Measurements from ENCODE around the gene ADAMTSL5.
"Not testable (repeated sequence)": the region's sequence is repeated elsewhere in the genome, so short reads cannot be mapped to it uniquely, and the experiment has no call there.

The ADAMTSL5 gene

DNA sequence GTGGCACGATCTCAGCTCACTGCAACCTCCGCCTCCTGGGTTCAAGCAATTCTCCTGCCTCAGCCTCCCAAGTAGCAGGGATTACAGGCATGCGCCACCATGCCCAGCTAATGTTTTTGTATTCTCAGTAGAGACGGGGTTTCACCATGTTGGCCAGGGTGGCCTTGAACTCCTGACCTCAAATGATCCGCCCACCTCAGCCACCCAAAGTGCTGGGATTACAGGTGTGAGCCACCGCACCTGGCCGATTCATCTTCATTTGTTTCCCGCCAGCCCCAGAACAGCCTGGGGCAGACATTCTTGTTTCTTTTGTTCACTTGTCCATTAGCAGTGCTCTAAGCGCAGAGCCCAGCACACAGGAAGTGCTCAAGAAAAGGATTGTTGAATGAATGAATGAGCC, 35.8 kb downstream of the ADAMTSL5 start:
- FAIRE-seq, result not testable (repeated sequence)

DNA sequence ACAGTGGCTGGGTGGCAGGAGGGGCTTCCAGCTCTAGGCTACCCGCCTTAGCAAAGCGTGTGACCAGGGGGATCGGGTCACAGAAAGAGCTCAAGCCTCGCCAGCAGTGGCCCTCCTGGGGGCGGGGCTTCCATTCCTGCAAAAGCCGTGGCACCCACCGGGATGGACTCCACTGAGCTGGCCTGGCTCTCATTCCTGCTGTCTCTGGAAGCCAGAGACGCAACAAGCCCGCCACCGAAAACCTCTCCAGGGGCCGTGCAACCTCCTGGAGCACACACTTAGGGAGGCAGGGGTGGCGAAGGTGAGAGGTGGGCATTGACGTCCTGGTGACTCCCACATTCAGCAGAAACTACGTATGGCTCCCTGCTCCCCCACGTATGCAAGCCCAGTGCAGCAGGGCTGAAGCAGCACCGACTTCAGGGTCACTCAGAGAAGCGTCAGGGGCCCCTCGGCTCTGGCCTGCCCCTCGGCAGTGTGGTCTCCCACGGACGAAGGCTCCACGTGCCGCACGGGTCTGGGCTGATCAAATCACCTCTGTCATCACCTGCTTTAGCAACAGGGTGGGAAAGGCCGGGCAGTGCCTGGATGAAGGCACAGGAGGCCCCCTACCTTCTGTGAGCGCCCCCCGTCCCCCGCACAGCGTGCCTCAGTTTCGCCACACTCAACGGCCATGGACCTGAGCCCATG, 36.9 kb downstream of the ADAMTSL5 start:
- no peak for FAIRE-seq

DNA sequence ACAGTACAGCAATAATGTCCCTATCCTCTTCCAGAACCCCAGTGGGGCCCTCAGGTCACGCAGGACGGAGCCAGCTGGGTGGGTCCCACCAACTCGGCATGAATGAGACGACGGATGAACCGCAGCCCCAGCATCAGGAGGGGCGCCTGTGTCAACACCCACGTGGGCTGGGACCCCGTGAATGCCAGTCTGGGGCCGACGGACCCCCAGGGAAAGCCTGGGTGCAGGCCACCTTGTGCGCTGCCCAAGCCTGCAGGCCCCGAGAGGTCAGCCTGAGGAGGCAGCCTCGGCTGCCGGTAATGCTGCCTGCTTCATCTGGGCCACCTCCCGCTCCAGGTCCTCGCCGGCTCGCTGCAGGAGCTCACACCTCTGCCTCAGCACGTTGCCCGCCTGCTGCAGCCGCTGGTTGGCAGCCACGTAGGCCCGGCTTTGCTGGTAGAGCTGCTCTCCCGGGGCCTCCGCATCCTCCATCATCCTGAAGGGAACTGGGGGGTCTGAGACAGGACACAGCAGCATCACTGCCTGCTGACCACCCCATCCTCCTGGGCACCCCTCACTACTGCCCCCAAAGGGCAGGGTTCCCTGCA, 38.0 kb downstream of the ADAMTSL5 start:
- FAIRE-seq, result no peak

DNA sequence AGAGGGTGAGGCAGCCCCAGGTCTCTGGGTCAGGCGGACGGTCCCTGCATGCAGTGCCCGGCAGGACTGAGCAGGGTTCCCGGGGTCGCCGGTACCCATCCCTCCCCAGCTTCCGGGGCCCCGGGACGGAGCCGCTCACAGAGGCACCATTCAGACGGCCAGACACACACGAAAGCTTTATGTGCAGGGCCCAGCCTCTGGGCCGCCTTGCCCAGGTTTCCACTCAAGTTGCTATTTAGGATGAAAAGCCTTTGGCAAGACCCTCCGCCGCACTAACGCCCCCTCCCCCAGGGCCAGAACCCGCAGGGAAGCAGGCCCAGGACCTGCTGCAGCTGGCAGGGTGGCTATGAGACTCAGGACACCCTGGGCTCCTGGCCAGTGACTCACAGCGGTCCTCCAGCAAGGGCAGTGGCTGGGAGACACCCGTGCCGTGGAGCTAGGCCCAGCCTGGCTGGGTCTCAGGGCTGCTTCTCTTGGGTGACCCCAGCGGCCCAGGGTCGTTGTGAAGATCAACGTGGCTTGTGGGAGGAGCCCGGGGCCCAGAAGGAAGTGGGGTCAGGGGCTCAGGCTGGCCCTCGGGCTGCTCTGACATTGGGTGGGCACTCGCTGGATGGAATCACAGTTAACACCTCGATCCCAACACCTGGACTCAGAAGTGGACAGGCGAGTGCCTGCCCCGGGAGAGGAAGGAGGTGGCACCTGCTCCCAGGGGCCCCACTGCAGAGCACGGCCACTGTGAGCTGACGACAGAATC, 38.6 kb downstream of the ADAMTSL5 start:
- no peak for FAIRE-seq

DNA sequence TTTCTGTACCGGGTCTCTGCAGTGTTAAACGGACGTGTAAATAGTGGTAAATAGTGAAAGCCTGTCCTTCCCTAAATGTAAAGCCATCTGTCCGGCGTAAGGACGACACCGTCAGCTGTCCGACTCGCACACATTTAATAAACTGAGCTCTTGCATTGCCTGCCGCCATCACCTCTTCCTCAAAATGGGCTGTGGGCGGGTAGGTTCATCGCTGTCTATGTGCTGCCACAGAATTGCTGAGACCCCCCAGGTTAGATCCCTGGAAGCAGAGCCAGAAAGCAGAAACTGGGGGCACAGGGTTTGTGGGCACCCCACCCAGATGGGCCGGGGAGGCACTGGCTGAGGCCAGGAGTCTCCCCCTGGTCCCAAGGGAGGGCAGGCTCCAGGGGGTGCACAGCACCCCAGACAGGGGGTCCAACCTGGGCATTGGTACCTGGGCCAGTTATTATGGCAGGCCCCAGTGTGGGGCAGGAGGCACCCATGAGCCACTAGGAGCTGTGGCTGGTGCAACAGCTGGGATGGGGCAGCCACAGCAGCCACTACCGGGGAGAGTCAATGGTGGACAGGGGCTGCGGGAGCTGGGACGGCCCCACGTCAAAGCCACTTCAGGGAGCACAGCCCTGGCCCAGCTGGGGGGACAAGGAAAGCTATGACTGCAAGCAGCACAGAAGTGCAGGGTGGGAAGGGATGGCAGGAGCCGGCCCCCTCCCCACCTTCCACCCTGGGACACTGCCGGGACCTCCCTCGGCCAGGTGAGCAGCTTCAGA, 39.6 kb downstream of the ADAMTSL5 start:
- FAIRE-seq, result no peak

DNA sequence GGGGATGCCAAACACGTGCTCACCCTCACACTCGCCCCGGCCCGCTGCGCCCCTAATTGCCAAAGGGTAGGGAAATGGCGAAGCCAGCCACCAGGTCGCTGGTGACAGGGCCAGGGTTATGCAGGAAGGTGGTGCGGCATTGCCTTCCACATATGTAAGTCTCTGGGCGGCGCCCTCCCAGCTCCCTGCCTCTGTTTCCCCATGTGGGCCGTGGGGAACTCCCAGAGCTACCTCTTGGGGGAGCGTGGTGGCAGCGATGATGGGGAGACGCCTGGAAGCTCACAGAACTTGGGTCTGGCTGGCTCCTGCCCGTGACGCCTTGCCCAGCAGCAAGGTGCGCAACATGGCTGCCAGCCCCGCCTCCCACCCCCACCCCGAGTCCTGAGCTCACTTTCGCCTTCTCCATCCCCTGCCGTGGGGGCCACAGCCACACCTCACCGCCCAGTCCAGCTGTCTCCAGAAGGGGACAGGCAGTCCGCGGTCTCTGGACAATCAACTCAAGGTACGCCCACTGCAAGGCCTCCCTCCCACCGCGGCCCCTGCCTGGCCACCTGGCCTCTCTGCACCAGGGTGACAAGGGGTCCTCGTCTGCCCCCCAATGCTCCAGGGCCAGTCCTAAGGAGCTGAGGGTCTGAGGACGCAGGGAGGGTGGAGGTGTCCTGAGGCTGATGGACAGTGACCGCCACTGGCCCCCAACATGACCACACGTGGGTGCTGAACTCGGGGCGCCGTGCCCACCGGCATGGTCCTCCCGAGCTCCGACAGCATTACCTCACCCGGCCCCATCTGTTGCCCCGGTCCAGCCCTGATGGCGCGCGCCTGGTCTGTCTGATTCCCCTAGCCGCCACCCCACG, 40.4 kb downstream of the ADAMTSL5 start:
- no peak for FAIRE-seq

DNA sequence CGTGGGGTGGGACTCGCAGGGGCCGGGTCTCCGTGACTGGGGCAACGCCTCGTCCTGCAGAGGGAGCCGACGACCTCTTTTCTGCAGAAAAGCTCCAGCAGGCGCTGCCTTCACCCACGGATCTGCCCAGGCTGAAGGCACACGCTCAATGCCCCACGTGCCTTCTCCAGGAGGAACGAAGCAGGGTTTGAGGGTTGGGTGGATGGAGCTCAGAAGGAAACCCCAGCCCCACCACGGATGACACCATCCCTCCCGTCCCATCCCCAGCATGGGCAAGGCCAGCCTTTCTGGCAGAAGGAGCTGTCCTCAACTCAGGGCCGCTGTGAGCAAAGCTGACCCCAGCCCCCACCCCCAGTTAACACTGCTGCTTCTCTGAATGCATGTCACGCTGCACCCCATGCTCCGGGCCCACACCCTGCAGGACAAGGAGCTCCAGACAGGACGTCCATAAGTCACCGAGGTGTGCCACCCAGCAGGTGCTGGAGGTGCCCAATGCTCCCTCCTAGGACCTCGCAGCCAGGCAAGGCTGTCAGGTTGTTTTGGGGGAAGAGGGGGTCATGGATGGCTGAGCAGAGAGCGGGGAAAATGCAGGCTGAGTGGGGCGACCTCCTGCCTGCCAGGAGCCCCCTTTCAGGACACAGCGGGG, 41.2 kb downstream of the ADAMTSL5 start:
- FAIRE-seq, result no peak

DNA sequence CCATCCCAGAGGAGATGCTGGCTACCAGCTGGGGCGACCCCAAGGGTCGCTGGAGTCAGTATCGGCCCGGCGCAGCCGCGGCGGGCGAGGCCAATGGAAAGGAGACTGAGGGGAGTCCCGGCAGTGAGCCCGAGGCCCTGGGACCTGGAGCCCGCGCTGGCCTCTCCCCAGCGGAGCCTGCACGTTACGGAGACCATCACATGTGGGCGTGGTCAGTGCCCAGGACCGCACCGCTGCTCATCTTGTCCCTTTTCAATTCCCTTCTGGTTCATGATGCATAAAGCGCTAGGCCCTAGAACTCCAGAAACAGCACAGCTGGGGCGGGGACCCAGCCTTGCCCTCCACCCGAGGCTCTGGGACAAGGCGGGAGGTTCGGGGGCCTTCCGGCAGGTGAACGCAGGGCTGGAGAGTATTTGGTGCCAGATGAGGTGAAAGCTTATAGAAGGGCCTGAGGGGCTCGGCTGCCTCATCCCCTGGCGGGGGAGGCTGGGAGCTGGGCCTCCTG, 41.8 kb downstream of the ADAMTSL5 start:
- no peak for FAIRE-seq

DNA sequence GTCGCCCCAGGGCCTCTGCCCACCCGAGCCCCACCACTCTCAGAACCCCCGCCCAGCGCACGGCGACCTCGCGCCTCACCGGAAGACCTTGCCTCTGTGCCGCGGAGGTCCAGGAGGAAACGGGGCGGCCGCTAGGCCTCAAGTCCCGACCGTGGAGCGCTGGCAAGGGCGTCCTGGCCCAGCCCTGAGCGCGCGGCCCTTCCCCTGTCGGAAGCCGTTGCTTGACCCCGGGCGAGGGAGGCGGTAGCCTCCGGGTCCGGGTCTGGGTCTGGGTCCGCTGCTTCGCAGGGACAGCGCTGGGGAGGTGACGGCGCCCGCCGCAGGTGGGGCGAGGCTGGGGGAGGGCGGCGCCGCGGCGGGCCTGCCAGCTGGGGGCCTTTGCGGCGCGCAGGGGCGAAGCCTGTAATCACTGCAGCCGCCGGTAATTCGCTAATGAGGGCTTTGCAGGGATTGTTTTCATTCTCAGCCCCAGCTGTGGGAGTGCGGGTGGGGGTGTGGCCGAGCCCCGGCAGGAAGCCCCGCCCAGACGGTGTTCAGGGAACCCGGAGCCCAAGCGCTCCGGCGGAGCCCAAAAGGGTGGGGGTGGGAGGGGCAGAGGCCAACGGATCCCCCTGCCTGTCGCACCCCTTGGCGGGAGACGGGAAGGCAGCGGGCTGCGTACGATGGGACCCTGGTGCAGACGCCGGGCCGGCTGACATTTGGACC, 42.4 kb downstream of the ADAMTSL5 start:
- FAIRE-seq, result no peak

DNA sequence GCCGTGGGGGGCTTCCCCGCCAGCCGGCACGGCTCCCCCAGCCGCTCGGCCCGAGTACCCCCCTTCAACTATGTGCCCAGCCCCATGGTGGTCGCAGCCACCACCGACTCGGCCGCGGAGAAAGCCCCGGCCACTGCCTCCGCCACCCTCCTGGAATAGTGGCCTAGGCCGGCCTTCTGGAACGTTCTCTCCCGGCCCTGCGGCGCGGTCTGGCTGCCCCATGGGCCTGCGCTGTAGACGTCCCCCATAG, 42.8 kb downstream of the ADAMTSL5 start:
- FAIRE-seq, result no peak

DNA sequence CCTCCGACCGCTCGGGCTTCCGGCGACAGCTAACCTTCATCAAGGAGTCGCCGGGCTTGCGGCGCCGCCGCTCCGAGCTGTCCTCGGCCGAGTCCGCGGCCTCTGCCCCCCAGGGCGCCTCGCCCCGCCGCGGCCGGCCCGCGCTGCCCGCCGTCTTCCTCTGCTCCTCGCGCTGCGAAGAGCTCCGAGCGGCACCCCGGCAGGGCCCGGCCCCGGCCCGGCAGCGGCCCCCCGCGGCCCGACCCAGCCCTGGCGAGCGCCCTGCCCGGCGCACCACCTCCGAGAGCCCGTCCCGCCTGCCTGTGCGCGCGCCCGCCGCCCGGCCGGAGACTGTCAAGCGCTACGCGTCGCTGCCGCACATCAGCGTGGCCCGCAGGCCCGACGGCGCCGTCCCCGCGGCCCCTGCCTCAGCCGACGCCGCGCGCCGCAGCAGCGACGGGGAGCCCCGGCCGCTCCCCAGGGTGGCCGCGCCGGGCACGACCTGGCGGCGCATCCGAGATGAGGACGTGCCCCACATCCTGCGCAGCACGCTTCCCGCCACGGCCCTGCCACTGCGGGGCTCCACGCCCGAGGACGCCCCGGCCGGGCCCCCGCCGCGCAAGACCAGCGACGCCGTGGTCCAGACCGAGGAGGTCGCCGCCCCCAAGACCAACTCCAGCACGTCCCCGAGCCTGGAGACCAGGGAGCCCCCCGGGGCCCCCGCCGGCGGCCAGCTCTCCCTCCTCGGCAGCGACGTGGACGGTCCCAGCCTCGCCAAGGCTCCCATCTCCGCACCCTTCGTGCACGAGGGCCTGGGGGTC, 43.4 kb downstream of the ADAMTSL5 start:
- no peak for FAIRE-seq

DNA sequence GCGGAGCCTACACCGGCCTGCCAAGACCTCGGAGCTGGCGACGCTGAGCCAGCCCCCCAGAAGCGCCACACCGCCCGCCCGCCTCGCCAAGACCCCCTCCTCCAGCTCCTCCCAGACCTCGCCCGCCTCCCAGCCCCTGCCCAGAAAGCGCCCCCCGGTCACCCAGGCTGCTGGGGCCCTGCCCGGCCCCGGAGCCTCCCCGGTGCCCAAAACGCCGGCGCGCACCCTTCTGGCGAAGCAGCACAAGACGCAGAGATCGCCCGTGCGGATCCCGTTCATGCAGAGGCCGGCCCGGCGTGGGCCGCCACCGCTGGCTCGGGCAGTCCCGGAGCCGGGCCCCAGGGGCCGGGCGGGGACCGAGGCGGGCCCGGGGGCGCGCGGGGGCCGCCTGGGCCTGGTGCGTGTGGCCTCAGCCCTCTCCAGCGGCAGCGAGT, 44.0 kb downstream of the ADAMTSL5 start:
- no peak for FAIRE-seq

DNA sequence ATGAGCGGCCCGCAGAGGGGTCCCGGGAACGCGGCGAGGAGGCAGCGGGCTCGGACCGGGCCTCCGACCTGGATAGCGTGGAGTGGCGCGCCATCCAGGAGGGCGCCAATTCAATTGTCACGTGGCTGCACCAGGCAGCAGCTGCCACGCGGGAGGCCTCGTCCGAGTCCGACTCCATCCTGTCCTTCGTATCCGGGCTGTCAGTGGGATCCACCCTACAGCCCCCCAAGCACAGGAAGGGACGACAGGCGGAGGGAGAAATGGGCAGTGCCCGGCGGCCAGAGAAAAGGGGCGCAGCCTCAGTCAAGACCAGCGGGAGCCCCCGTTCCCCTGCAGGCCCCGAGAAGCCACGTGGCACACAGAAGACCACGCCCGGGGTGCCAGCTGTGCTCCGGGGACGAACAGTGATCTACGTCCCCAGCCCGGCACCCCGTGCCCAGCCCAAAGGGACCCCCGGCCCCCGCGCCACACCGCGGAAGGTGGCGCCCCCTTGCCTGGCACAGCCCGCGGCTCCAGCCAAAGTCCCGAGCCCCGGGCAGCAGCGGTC, 44.5 kb downstream of the ADAMTSL5 start:
- no peak for FAIRE-seq

DNA sequence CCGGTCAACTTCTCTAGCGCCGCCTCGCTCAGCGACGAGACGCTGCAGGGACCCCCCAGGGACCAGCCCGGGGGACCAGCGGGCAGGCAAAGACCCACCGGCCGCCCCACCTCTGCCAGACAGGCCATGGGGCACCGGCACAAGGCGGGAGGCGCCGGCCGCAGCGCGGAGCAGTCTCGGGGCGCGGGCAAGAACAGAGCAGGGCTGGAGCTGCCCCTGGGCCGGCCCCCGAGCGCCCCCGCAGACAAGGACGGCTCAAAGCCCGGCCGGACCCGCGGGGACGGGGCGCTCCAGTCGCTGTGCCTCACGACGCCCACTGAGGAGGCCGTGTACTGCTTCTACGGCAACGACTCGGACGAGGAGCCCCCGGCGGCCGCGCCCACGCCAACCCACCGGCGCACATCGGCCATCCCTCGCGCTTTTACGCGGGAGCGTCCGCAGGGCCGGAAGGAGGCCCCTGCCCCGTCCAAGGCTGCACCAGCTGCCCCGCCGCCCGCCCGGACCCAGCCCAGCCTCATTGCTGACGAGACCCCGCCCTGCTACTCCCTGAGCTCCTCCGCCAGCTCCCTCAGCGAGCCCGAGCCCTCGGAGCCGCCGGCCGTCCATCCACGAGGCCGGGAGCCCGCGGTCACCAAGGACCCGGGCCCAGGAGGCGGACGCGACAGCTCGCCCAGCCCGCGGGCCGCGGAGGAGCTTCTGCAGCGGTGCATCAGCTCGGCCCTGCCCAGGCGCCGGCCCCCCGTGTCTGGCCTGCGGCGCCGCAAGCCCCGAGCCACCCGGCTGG, 45.1 kb downstream of the ADAMTSL5 start:
- no peak for FAIRE-seq

DNA sequence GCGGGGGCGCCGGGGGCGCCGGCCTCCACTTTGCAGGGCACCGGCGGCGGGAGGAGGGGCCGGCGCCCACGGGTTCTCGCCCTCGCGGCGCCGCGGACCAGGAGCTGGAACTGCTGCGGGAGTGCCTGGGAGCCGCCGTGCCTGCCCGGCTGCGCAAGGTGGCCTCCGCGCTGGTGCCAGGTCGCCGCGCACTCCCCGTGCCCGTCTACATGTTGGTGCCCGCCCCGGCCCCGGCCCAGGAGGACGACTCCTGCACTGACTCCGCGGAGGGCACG, 45.7 kb downstream of the ADAMTSL5 start:
- no peak for FAIRE-seq

DNA sequence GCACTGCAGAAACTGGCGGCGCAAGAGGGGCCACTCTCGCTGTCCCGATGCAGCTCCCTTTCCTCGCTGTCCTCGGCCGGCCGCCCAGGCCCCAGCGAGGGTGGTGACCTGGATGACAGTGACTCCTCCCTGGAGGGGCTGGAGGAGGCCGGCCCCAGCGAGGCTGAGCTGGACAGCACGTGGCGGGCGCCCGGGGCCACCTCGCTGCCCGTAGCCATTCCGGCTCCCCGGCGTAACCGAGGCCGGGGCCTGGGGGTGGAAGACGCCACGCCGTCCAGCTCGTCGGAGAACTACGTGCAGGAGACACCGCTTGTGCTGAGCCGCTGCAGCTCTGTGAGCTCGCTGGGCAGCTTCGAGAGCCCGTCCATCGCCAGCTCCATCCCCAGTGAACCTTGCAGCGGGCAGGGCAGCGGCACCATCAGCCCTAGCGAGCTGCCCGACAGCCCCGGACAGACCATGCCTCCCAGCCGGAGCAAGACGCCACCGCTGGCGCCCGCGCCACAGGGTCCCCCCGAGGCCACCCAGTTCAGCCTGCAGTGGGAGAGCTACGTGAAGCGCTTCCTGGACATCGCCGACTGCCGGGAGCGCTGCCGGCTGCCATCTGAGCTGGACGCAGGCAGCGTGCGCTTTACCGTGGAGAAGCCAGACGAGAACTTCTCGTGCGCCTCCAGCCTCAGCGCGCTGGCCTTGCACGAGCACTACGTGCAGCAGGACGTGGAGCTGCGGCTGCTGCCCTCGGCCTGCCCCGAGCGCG, 46.2 kb downstream of the ADAMTSL5 start:
- no peak for FAIRE-seq

DNA sequence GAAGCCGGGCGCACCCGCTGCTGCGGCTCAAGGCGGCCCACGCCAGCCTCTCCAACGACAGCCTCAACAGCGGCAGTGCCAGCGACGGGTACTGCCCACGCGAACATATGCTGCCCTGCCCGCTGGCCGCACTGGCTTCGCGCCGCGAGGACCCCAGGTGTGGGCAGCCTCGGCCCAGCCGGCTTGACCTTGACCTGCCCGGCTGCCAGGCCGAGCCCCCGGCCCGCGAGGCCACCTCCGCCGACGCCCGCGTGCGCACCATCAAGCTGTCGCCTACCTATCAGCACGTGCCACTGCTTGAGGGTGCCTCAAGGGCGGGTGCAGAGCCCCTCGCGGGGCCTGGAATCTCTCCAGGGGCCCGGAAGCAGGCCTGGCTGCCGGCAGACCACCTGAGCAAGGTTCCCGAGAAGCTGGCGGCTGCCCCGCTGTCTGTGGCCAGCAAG, 46.8 kb downstream of the ADAMTSL5 start:
- no peak for FAIRE-seq

DNA sequence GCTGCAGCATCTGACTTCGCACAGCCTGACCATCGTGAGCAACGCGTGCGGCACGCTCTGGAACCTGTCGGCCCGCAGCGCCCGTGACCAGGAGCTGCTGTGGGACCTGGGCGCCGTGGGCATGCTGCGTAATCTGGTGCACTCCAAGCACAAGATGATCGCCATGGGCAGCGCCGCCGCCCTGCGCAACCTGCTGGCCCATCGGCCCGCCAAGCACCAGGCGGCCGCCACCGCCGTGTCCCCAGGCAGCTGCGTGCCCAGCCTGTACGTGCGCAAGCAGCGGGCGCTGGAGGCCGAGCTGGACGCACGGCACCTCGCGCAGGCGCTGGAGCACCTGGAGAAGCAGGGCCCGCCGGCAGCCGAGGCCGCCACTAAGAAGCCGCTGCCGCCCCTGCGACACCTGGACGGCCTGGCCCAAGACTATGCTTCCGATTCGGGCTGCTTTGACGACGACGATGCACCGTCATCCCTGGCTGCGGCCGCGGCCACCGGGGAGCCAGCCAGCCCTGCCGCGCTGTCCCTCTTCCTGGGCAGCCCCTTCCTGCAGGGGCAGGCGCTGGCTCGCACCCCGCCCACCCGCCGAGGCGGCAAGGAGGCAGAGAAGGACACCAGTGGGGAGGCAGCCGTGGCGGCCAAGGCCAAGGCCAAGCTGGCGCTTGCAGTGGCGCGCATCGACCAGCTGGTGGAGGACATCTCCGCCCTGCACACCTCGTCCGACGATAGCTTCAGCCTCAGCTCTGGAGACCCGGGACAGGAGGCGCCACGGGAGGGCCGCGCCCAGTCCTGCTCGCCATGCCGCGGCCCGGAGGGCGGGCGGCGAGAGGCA, 47.4 kb downstream of the ADAMTSL5 start:
- FAIRE-seq, result no peak
